MCF 10A (cell line): Measurements from ENCODE around the gene SPATA20. TPM values are rescaled to one million over a fixed set of nuclear protein-coding genes. Genes with fewer than 3 reads are reported as not detected.

ENCODE experiments used
- BruUV-seq: library from RNA; stranded (reverse); fragments of 400-500 nt; replicated peaks from 2 replicates; lab custom pipeline; 2021; lab: Mats Ljungman, UMichigan
- CTCF ChIA-PET: fragments of 300-600 bp; sonication (Branson Sonifier 250); formaldehyde crosslinking; extraction: SDS; loops from one replicate; lab custom pipeline; 2021; ENCODE audit warnings: antibody characterized with exemption, inconsistent platforms; lab: Yijun Ruan, JAX
- POLR2A ChIA-PET: fragments of 300-600, 350-650 bp; sonication (Branson Sonifier 250); formaldehyde crosslinking; extraction: SDS; loops from one replicate; lab custom pipeline; 2020; ENCODE audit warnings: antibody characterized with exemption, inconsistent platforms; lab: Yijun Ruan, JAX
- DNase-seq: peaks from one replicate; pipeline ENCODE4 v3.0.0-alpha.2; 2018; ENCODE audit not compliant: unreplicated experiment
- H3K27ac Mint-ChIP-seq: one replicate; pipeline ENCODE4 v1.8.0; 2022; ENCODE audit warnings: mild to moderate bottlenecking, low read depth, mixed read lengths; ENCODE audit not compliant: unreplicated experiment
- H3K27me3 Mint-ChIP-seq: one replicate; pipeline ENCODE4 v1.8.0; 2022; ENCODE audit warnings: mixed read lengths; ENCODE audit not compliant: insufficient read depth, unreplicated experiment
- H3K36me3 Mint-ChIP-seq: one replicate; pipeline ENCODE4 v1.8.0; 2022; ENCODE audit warnings: mild to moderate bottlenecking, moderate library complexity, mixed read lengths; ENCODE audit not compliant: insufficient read depth, unreplicated experiment
- H3K4me1 Mint-ChIP-seq: one replicate; pipeline ENCODE4 v1.8.0; 2022; ENCODE audit warnings: mixed read lengths; ENCODE audit not compliant: insufficient read depth, unreplicated experiment
- H3K4me3 Mint-ChIP-seq: one replicate; pipeline ENCODE4 v1.8.0; 2022; ENCODE audit warnings: mild to moderate bottlenecking, moderate library complexity, mixed read lengths; ENCODE audit not compliant: unreplicated experiment
- H3K9me3 Mint-ChIP-seq: one replicate; pipeline ENCODE4 v1.8.0; 2022; ENCODE audit warnings: mixed read lengths; ENCODE audit not compliant: unreplicated experiment
- CTCF ChIP-seq: fragments of 200-600 bp; IDR thresholded peaks from one replicate; pipeline ENCODE4 v1.8.0; 2022; ENCODE audit warnings: antibody characterized with exemption, mild to moderate bottlenecking; ENCODE audit not compliant: unreplicated experiment
- intact Hi-C: fragments of 100-400 bp; cut with micrococcal nuclease; formaldehyde crosslinking; loops from 2 replicates; pipeline ENCODE4 v1.14.1; 2022
- total RNA-seq: library from RNA; stranded (reverse); gene quantifications from 2 replicates; pipeline ENCODE4 v1.2.3, GENCODE V29; 2022

The SPATA20 gene
- total RNA-seq, 1 experiment from 2014 or later = 35.3 TPM

- no peak overlapping the region for H3K4me3 Mint-ChIP-seq
- peaks cover 37% of the 10 kb centered on the region for H3K4me1 Mint-ChIP-seq
- peaks cover 4% of the 10 kb centered on the region for H3K36me3 Mint-ChIP-seq
- H3K27me3 Mint-ChIP-seq = no peaks in the 10 kb centered on the region
- BruUV-seq = no TSS peak
- no peaks in the 10 kb centered on the region for H3K9me3 Mint-ChIP-seq
- intact Hi-C loops = loop anchor here (10.0 kb wide), 1 partner anchor 410 kb away; no protein-coding TSS in a partner anchor
- H3K27ac Mint-ChIP-seq = no peak overlapping the region
- POLR2A ChIA-PET = interaction anchor here (0.7 to 5.6 kb wide), 3 partner anchors 59 to 150 kb away, joined by 3 to 59 read pairs (median 3); no protein-coding TSS in a partner anchor
- CTCF ChIA-PET = interaction anchor here (0.6 to 5.7 kb wide), 7 partner anchors 21 to 603 kb away, joined by 3 to 31 read pairs (median 3); no protein-coding TSS in a partner anchor
- no peak for TF ChIP-seq CTCF
- no peak for DNase-seq
Measured at GRCh38 chr17:50544516-50544915, 2.5 kb upstream of the SPATA20 start.

GRCh38 chr17:50545311-50545710 is 1.7 kb upstream of the SPATA20 start:
- Mint-ChIP-seq H3K4me1 (peaks cover 29% of the 10 kb centered on the region), H3K4me3 (no peak overlapping the region), H3K27ac (no peak overlapping the region), H3K36me3 (peaks cover 6% of the 10 kb centered on the region), H3K9me3 (no peaks in the 10 kb centered on the region), H3K27me3 (no peaks in the 10 kb centered on the region)
- no peak for DNase-seq
- intact Hi-C loops = loop anchor here (5.0 to 10.0 kb wide), 2 partner anchors 137 to 409 kb away; no protein-coding TSS in a partner anchor
- ChIA-PET POLR2A (interaction anchor here (0.6 to 0.7 kb wide), 3 partner anchors 149 to 407 kb away, joined by 3 read pairs; no protein-coding TSS in a partner anchor), CTCF (interaction anchor here (0.5 to 5.7 kb wide), 12 partner anchors 18 to 544 kb away, joined by 3 to 31 read pairs (median 3); no protein-coding TSS in a partner anchor)
- BruUV-seq = no TSS peak
- TF ChIP-seq CTCF = no peak

- no peak for TF ChIP-seq CTCF
- BruUV-seq = no TSS peak
- Mint-ChIP-seq H3K4me3 (peak overlapping the region; percentile 79), H3K9me3 (no peaks in the 10 kb centered on the region), H3K36me3 (peaks cover 6% of the 10 kb centered on the region), H3K27ac (no peak overlapping the region), H3K27me3 (no peaks in the 10 kb centered on the region), H3K4me1 (peaks cover 21% of the 10 kb centered on the region)
- DNase-seq = no peak
- ChIA-PET CTCF (interaction anchor here (0.5 to 5.7 kb wide), 18 partner anchors 13 to 167 kb away, joined by 3 to 31 read pairs (median 4); partner anchors contain the start of gene ABCC3), POLR2A (interaction anchor here (0.6 to 1.2 kb wide), 2 partner anchors 139 to 149 kb away, joined by 3 read pairs; no protein-coding TSS in a partner anchor)
- intact Hi-C loops = loop anchor here (1.0 to 10.0 kb wide), 6 partner anchors 64 to 408 kb away; no protein-coding TSS in a partner anchor
Measured at GRCh38 chr17:50546701-50547034, 306 bp upstream of the SPATA20 start.

GRCh38 chr17:50547736-50548083 is 736 bp downstream of the SPATA20 start:
- Mint-ChIP-seq H3K36me3 (peaks cover 6% of the 10 kb centered on the region), H3K4me1 (peaks cover 12% of the 10 kb centered on the region), H3K27ac (no peak overlapping the region), H3K9me3 (no peaks in the 10 kb centered on the region), H3K27me3 (no peaks in the 10 kb centered on the region), H3K4me3 (peak overlapping the region; percentile 79)
- no peak for DNase-seq
- no peak for TF ChIP-seq CTCF
- CTCF ChIA-PET = interaction anchor here (0.6 to 3.0 kb wide), 7 partner anchors 12 to 179 kb away, joined by 3 to 16 read pairs (median 5); no protein-coding TSS in a partner anchor
- intact Hi-C loops = loop anchor here (1.0 to 10.0 kb wide), 6 partner anchors 65 to 407 kb away; no protein-coding TSS in a partner anchor
- no TSS peak for BruUV-seq
- POLR2A ChIA-PET = no interaction called here
